HEK293 (cell line): Measurements from ENCODE around the gene ZNF334.

Experiments
- BCL11A ChIP-seq: fragments of 450-650 bp; formaldehyde crosslinking; IDR thresholded peaks from 2 replicates; pipeline ENCODE4 v1.5.1; 2016; ENCODE audit warnings: low read depth, missing biosample characterization, missing genetic modification characterization
- EGR2 ChIP-seq: fragments of 450-650 bp; formaldehyde crosslinking; IDR thresholded peaks from 2 replicates; pipeline ENCODE4 v1.5.1; 2016; ENCODE audit warnings: low read depth, missing biosample characterization, missing genetic modification characterization
- FEZF1 ChIP-seq: fragments of 450-650 bp; formaldehyde crosslinking; IDR thresholded peaks from 2 replicates; pipeline ENCODE4 v1.5.1; 2016; ENCODE audit warnings: missing biosample characterization, missing genetic modification characterization
- KLF10 ChIP-seq: fragments of 450-650 bp; IDR thresholded peaks from 2 replicates; pipeline ENCODE4 v1.5.1; 2018; ENCODE audit warnings: missing biosample characterization, mild to moderate bottlenecking, missing genetic modification characterization
- SP2 ChIP-seq: fragments of 450-650 bp; formaldehyde crosslinking; IDR thresholded peaks from 2 replicates; pipeline ENCODE4 v1.5.1; 2016; ENCODE audit warnings: missing biosample characterization, missing genetic modification characterization
- TCF7L2 ChIP-seq: IDR thresholded peaks from 2 replicates; pipeline ENCODE4 v1.6.1; 2011; ENCODE audit warnings: low read depth, mild to moderate bottlenecking, inconsistent platforms, low read length, moderate library complexity, borderline replicate concordance
- ZBTB17 ChIP-seq: fragments of 450-650 bp; formaldehyde crosslinking; IDR thresholded peaks from 2 replicates; pipeline ENCODE4 v1.5.1; 2016; ENCODE audit warnings: missing biosample characterization, missing genetic modification characterization
- ZBTB7A ChIP-seq: fragments of 450-650 bp; formaldehyde crosslinking; IDR thresholded peaks from 2 replicates; pipeline ENCODE4 v1.5.1; 2016; ENCODE audit warnings: low read depth, missing biosample characterization, missing genetic modification characterization
- ZIC2 ChIP-seq: fragments of 450-650 bp; formaldehyde crosslinking; IDR thresholded peaks from 2 replicates; pipeline ENCODE4 v1.5.1; 2016; ENCODE audit warnings: missing biosample characterization, missing genetic modification characterization
- ZNF140 ChIP-seq: fragments of 450-650 bp; formaldehyde crosslinking; IDR thresholded peaks from 2 replicates; pipeline ENCODE4 v1.5.1; 2016; ENCODE audit warnings: missing biosample characterization, missing genetic modification characterization
- ZNF214 ChIP-seq: fragments of 450-650 bp; formaldehyde crosslinking; IDR thresholded peaks from 2 replicates; pipeline ENCODE4 v1.5.1; 2017; ENCODE audit warnings: missing biosample characterization, mild to moderate bottlenecking, missing genetic modification characterization, borderline replicate concordance
- ZNF24 ChIP-seq: fragments of 450-650 bp; formaldehyde crosslinking; IDR thresholded peaks from 2 replicates; pipeline ENCODE4 v1.5.1; 2016; ENCODE audit warnings: missing biosample characterization, missing genetic modification characterization
- ZNF266 ChIP-seq: fragments of 450-650 bp; formaldehyde crosslinking; IDR thresholded peaks from 2 replicates; pipeline ENCODE4 v1.5.1; 2016; ENCODE audit warnings: missing biosample characterization, missing genetic modification characterization, low read depth
- ZNF366 ChIP-seq: fragments of 450-650 bp; formaldehyde crosslinking; conservative IDR thresholded peaks from 2 replicates; pipeline ENCODE4 v1.5.1; 2016; ENCODE audit warnings: missing biosample characterization, missing genetic modification characterization
- ZNF394 ChIP-seq: fragments of 450-650 bp; formaldehyde crosslinking; IDR thresholded peaks from 2 replicates; pipeline ENCODE4 v1.5.1; 2016; ENCODE audit warnings: missing biosample characterization, missing genetic modification characterization, mild to moderate bottlenecking, moderate library complexity, borderline replicate concordance
- ZNF404 ChIP-seq: fragments of 450-650 bp; formaldehyde crosslinking; IDR thresholded peaks from 2 replicates; pipeline ENCODE4 v1.5.1; 2017; ENCODE audit warnings: missing biosample characterization, missing genetic modification characterization
- ZNF426 ChIP-seq: fragments of 450-650 bp; formaldehyde crosslinking; IDR thresholded peaks from 2 replicates; pipeline ENCODE4 v1.5.1; 2017; ENCODE audit warnings: missing biosample characterization, missing genetic modification characterization, mild to moderate bottlenecking, inconsistent platforms, moderate library complexity
- ZNF530 ChIP-seq: fragments of 450-650 bp; formaldehyde crosslinking; IDR thresholded peaks from 2 replicates; pipeline ENCODE4 v1.5.1; 2016; ENCODE audit warnings: low read depth, missing biosample characterization, missing genetic modification characterization
- ZNF561 ChIP-seq: fragments of 450-650 bp; IDR thresholded peaks from 2 replicates; pipeline ENCODE4 v1.5.1; 2018; ENCODE audit warnings: missing biosample characterization, missing genetic modification characterization, borderline replicate concordance
- ZNF596 ChIP-seq: fragments of 450-650 bp; IDR thresholded peaks from 2 replicates; pipeline ENCODE4 v1.5.0; 2018; ENCODE audit warnings: missing biosample characterization, mild to moderate bottlenecking, missing genetic modification characterization, moderate library complexity
- ZNF664 ChIP-seq: fragments of 450-650 bp; formaldehyde crosslinking; IDR thresholded peaks from 2 replicates; pipeline ENCODE4 v1.5.1; 2016; ENCODE audit warnings: missing biosample characterization, missing genetic modification characterization
- ZNF843 ChIP-seq: fragments of 450-650 bp; formaldehyde crosslinking; IDR thresholded peaks from 2 replicates; pipeline ENCODE4 v1.5.1; 2016; ENCODE audit warnings: missing biosample characterization, missing genetic modification characterization
- TF ChIP-seq, protein P1 (sequence below): fragments of 450-650 bp; formaldehyde crosslinking; IDR thresholded peaks from 2 replicates; pipeline ENCODE4 v1.5.1; 2016; ENCODE audit warnings: missing biosample characterization, missing genetic modification characterization
- TF ChIP-seq, protein P2 (sequence below): fragments of 450-650 bp; formaldehyde crosslinking; IDR thresholded peaks from 2 replicates; pipeline ENCODE4; 2016; ENCODE audit warnings: missing biosample characterization, missing genetic modification characterization
- TF ChIP-seq, protein P3 (sequence below): fragments of 450-650 bp; formaldehyde crosslinking; IDR thresholded peaks from 2 replicates; pipeline ENCODE4 v1.5.1; 2017; ENCODE audit warnings: missing biosample characterization, missing genetic modification characterization
- TF ChIP-seq, protein P4 (sequence below): fragments of 450-650 bp; formaldehyde crosslinking; IDR thresholded peaks from 2 replicates; pipeline ENCODE4 v1.5.1; 2016; ENCODE audit warnings: missing biosample characterization, missing genetic modification characterization, low read depth
- TF ChIP-seq, protein P5 (sequence below): fragments of 450-650 bp; formaldehyde crosslinking; IDR thresholded peaks from 2 replicates; pipeline ENCODE4 v1.5.1; 2017; ENCODE audit warnings: missing biosample characterization, missing genetic modification characterization

ZNF334 gene

DNA sequence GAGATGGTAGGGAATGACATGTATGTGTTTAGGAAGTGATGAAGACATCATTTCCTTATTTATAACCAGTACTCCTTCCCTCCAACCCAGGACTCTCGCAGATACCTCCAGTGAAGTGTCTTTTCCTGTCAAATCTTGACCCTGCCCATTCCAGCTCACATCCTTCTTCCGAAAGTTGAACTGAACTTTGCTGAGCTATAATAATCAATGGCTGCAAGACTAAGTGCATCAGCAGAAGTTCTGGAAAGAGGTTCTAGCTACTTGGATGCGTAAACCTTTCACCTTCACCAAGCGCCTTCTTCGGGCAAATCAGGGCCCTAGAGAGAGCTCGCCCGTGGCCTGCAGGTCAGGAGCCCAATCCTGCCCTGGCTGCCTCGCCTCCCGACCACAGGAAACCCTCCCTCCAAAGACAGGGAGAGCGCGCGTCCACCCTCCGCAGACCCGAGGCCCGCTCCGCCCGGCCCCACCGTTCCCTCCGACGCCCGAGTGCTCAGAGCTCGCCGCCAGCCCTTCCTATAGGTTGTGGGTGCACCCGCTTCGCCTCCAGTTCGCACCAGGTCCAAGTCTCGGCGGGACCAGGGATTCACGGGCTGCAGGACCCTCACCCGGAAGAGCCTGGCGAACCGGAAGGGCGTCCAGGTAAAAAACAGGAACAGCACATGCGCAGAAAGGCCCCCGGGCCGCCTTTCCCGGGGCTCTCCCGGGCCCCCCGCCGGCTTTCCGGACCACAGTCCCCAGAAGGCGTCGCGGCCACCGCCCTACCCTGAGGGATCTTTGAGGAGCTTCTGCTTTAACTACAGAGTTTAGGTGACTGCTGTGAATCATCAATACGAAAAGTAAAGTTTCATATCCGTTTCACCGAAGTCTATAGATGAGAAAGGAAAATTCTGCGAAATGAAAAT is at the start of gene ZNF334 (continued):
- TF ChIP-seq BCL11A (tag by site-specific recombination) (no peak), ZNF214 (no peak), ZBTB7A (tag by site-specific recombination) (peak; percentile 39; the same call in 1 of the 2 replicates), ZNF266 (no peak), ZNF140 (tag by site-specific recombination) (no peak), TCF7L2 (no peak), ZNF24 (no peak), ZNF664 (tag by site-specific recombination) (no peak), ZNF366 (tag by site-specific recombination) (no peak), ZNF596 (tag by site-specific recombination) (no peak), EGR2 (tag by site-specific recombination) (no peak), ZBTB17 (0 out of 2 replicates have a peak, but pooled peaks have one; percentile 21), ZIC2 (tag by site-specific recombination) (no peak), SP2 (tag by site-specific recombination) (peak; percentile 80), KLF10 (tag by site-specific recombination) (no peak), ZNF394 (no peak), ZNF426 (no peak), ZNF404 (tag by site-specific recombination) (no peak), ZNF561 (tag by site-specific recombination) (peak; percentile 81; the same call in 1 of the 2 replicates), FEZF1 (no peak), ZNF530 (tag by site-specific recombination) (no peak), ZNF843 (tag by site-specific recombination) (no peak)
- TF ChIP-seq, protein P1, sequence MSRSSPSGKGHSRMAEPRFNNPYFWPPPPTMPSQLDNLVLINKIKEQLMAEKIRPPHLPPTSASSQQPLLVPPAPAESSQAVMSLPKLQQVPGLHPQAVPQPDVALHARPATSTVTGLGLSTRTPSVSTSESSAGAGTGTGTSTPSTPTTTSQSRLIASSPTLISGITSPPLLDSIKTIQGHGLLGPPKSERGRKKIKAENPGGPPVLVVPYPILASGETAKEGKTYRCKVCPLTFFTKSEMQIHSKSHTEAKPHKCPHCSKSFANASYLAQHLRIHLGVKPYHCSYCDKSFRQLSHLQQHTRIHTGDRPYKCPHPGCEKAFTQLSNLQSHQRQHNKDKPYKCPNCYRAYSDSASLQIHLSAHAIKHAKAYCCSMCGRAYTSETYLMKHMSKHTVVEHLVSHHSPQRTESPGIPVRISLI (tag by site-specific recombination): peak; percentile 96
- TF ChIP-seq, protein P2, sequence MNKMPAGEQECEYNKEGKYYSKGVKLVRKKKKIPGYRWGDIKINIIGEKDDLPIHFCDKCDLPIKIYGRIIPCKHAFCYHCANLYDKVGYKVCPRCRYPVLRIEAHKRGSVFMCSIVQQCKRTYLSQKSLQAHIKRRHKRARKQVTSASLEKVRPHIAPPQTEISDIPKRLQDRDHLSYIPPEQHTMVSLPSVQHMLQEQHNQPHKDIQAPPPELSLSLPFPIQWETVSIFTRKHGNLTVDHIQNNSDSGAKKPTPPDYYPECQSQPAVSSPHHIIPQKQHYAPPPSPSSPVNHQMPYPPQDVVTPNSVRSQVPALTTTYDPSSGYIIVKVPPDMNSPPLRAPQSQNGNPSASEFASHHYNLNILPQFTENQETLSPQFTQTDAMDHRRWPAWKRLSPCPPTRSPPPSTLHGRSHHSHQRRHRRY (tag by site-specific recombination): no peak
- TF ChIP-seq, protein P3, sequence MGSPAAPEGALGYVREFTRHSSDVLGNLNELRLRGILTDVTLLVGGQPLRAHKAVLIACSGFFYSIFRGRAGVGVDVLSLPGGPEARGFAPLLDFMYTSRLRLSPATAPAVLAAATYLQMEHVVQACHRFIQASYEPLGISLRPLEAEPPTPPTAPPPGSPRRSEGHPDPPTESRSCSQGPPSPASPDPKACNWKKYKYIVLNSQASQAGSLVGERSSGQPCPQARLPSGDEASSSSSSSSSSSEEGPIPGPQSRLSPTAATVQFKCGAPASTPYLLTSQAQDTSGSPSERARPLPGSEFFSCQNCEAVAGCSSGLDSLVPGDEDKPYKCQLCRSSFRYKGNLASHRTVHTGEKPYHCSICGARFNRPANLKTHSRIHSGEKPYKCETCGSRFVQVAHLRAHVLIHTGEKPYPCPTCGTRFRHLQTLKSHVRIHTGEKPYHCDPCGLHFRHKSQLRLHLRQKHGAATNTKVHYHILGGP (tag by site-specific recombination): no peak
- TF ChIP-seq, protein P4, sequence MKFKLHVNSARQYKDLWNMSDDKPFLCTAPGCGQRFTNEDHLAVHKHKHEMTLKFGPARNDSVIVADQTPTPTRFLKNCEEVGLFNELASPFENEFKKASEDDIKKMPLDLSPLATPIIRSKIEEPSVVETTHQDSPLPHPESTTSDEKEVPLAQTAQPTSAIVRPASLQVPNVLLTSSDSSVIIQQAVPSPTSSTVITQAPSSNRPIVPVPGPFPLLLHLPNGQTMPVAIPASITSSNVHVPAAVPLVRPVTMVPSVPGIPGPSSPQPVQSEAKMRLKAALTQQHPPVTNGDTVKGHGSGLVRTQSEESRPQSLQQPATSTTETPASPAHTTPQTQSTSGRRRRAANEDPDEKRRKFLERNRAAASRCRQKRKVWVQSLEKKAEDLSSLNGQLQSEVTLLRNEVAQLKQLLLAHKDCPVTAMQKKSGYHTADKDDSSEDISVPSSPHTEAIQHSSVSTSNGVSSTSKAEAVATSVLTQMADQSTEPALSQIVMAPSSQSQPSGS (tag by site-specific recombination): no peak
- TF ChIP-seq, protein P5, sequence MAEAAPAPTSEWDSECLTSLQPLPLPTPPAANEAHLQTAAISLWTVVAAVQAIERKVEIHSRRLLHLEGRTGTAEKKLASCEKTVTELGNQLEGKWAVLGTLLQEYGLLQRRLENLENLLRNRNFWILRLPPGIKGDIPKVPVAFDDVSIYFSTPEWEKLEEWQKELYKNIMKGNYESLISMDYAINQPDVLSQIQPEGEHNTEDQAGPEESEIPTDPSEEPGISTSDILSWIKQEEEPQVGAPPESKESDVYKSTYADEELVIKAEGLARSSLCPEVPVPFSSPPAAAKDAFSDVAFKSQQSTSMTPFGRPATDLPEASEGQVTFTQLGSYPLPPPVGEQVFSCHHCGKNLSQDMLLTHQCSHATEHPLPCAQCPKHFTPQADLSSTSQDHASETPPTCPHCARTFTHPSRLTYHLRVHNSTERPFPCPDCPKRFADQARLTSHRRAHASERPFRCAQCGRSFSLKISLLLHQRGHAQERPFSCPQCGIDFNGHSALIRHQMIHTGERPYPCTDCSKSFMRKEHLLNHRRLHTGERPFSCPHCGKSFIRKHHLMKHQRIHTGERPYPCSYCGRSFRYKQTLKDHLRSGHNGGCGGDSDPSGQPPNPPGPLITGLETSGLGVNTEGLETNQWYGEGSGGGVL: no peak
